SK-N-SH (cell line): ENCODE measurements around the gene RBX1.

Experiments
- EP300 ChIP-seq, 2 experiments: IDR thresholded peaks; 2 replicates each; pipeline versions ENCODE4 v1.4.0 to v1.6.1; 2012; ENCODE audit warnings: borderline replicate concordance in 1 of 2, low read depth in 1 of 2, low read length in 1 of 2
- FOXM1 ChIP-seq: IDR thresholded peaks from 2 replicates; pipeline ENCODE4 v1.4.0; 2012; ENCODE audit warnings: low read depth, mild to moderate bottlenecking
- GABPA ChIP-seq: IDR thresholded peaks from 2 replicates; pipeline ENCODE4 v1.4.0; 2012; ENCODE audit warnings: low read depth, mild to moderate bottlenecking
- MXI1 ChIP-seq: IDR thresholded peaks from 2 replicates; pipeline ENCODE4 v1.6.1; 2012; ENCODE audit warnings: mild to moderate bottlenecking, low read depth, low read length, improper control_type of control experiment
- TF ChIP-seq, protein P1 (sequence below): IDR thresholded peaks from 2 replicates; pipeline ENCODE4 v1.4.0; 2012; ENCODE audit warnings: low read depth, borderline replicate concordance
- TF ChIP-seq, protein P2 (sequence below): fragments of 200-600 bp; sonication (generic); IDR thresholded peaks from 2 replicates; pipeline ENCODE4 v1.6.1; 2017; ENCODE audit warnings: antibody characterized with exemption, mild to moderate bottlenecking, moderate library complexity
- TF ChIP-seq, protein P3 (sequence below): fragments of 150-350 bp; IDR thresholded peaks from 2 replicates; pipeline ENCODE4 v1.6.1; 2017; ENCODE audit warnings: antibody characterized with exemption, low read length, low read depth, borderline replicate concordance

DNA sequence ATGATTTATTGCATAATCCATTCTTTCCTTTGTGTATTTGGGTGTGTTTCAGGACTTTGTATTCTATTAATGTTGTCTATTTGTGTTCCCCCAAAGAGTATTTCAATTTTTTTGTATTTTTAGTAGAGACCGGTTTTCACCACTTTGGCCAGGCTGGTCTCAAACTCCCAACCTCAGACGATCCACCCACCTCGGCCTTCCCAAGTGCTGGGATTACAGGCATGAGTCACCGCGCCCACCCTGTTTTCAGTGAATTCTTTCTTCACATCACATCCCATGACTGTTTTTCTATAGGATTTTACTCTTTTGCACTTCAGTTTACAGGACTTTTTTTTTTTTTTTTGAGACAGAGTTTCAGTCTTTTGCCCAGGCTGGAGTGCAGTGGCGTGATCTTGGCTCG lies 46.3 kb downstream of the RBX1 start:
- TF ChIP-seq, protein P1, sequence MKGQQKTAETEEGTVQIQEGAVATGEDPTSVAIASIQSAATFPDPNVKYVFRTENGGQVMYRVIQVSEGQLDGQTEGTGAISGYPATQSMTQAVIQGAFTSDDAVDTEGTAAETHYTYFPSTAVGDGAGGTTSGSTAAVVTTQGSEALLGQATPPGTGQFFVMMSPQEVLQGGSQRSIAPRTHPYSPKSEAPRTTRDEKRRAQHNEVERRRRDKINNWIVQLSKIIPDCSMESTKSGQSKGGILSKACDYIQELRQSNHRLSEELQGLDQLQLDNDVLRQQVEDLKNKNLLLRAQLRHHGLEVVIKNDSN: no peak
- TF ChIP-seq, protein P2, sequence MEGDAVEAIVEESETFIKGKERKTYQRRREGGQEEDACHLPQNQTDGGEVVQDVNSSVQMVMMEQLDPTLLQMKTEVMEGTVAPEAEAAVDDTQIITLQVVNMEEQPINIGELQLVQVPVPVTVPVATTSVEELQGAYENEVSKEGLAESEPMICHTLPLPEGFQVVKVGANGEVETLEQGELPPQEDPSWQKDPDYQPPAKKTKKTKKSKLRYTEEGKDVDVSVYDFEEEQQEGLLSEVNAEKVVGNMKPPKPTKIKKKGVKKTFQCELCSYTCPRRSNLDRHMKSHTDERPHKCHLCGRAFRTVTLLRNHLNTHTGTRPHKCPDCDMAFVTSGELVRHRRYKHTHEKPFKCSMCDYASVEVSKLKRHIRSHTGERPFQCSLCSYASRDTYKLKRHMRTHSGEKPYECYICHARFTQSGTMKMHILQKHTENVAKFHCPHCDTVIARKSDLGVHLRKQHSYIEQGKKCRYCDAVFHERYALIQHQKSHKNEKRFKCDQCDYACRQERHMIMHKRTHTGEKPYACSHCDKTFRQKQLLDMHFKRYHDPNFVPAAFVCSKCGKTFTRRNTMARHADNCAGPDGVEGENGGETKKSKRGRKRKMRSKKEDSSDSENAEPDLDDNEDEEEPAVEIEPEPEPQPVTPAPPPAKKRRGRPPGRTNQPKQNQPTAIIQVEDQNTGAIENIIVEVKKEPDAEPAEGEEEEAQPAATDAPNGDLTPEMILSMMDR: no peak
- TF ChIP-seq FOXM1: no peak
- TF ChIP-seq GABPA: no peak
- no peak for TF ChIP-seq MXI1
- no peak for TF ChIP-seq EP300 (IDR thresholded peaks at IDR 0.05; ENCODE audit: borderline replicate concordance in 1 of 2, low read depth in 1 of 2, low read length in 1 of 2)
- TF ChIP-seq, protein P3, sequence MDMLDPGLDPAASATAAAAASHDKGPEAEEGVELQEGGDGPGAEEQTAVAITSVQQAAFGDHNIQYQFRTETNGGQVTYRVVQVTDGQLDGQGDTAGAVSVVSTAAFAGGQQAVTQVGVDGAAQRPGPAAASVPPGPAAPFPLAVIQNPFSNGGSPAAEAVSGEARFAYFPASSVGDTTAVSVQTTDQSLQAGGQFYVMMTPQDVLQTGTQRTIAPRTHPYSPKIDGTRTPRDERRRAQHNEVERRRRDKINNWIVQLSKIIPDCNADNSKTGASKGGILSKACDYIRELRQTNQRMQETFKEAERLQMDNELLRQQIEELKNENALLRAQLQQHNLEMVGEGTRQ: no peak
